Measurements from ENCODE around the gene NOX4.

Gene NOX4

GRCh38 chr11:89521792-89522191, 30.6 kb upstream of the NOX4 start:
- TF ChIP-seq, protein P1, sequence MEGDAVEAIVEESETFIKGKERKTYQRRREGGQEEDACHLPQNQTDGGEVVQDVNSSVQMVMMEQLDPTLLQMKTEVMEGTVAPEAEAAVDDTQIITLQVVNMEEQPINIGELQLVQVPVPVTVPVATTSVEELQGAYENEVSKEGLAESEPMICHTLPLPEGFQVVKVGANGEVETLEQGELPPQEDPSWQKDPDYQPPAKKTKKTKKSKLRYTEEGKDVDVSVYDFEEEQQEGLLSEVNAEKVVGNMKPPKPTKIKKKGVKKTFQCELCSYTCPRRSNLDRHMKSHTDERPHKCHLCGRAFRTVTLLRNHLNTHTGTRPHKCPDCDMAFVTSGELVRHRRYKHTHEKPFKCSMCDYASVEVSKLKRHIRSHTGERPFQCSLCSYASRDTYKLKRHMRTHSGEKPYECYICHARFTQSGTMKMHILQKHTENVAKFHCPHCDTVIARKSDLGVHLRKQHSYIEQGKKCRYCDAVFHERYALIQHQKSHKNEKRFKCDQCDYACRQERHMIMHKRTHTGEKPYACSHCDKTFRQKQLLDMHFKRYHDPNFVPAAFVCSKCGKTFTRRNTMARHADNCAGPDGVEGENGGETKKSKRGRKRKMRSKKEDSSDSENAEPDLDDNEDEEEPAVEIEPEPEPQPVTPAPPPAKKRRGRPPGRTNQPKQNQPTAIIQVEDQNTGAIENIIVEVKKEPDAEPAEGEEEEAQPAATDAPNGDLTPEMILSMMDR (IDR thresholded peaks at IDR 0.05; ENCODE audit: low read depth, low read length), result no peak
- Histone ChIP-seq H3K27me3 (no peaks in the 10 kb centered on the region), H3K4me3 (ENCODE audit: low read depth, low read length) (no peak overlapping the region), H3K36me3 (no peaks in the 10 kb centered on the region), H3K4me1 (no peaks in the 10 kb centered on the region), H3K9me3 (no peaks in the 10 kb centered on the region)
- DNase-seq, result no peak

GRCh38 chr11:89521294-89521693, 30.1 kb upstream of the NOX4 start:
- Histone ChIP-seq H3K36me3 (no peaks in the 10 kb centered on the region), H3K4me3 (ENCODE audit: low read depth, low read length) (no peak overlapping the region)

GRCh38 chr11:89516496-89516895, 25.3 kb upstream of the NOX4 start:
- Histone ChIP-seq H3K4me1 (no peaks in the 10 kb centered on the region), H3K4me3 (ENCODE audit: low read depth, low read length) (no peak overlapping the region), H3K36me3 (no peaks in the 10 kb centered on the region), H3K9me3 (no peaks in the 10 kb centered on the region), H3K27me3 (no peaks in the 10 kb centered on the region)
- TF ChIP-seq, protein P1 (IDR thresholded peaks at IDR 0.05; ENCODE audit: low read depth, low read length), result no peak
- DNase-seq, result no peak

More at GRCh38 chr11:89521294-89521693, 30.1 kb upstream of the NOX4 start:
- TF ChIP-seq, protein P1 (IDR thresholded peaks at IDR 0.05; ENCODE audit: low read depth, low read length), result no peak
- Histone ChIP-seq H3K27me3 (no peaks in the 10 kb centered on the region), H3K9me3 (no peaks in the 10 kb centered on the region), H3K4me1 (no peaks in the 10 kb centered on the region)
- DNase-seq, result no peak

GRCh38 chr11:89508544-89508943, 17.4 kb upstream of the NOX4 start:
- Histone ChIP-seq H3K4me1 (no peaks in the 10 kb centered on the region), H3K4me3 (ENCODE audit: low read depth, low read length) (no peak overlapping the region), H3K36me3 (no peaks in the 10 kb centered on the region), H3K27me3 (no peaks in the 10 kb centered on the region), H3K9me3 (no peaks in the 10 kb centered on the region)
- TF ChIP-seq, protein P1 (IDR thresholded peaks at IDR 0.05; ENCODE audit: low read depth, low read length), result no peak
- no peak for DNase-seq

- Histone ChIP-seq H3K27me3 (no peaks in the 10 kb centered on the region), H3K9me3 (no peaks in the 10 kb centered on the region), H3K36me3 (no peaks in the 10 kb centered on the region), H3K4me3 (ENCODE audit: low read depth, low read length) (no peak overlapping the region), H3K4me1 (no peaks in the 10 kb centered on the region)
- no peak for DNase-seq
- TF ChIP-seq, protein P1 (IDR thresholded peaks at IDR 0.05; ENCODE audit: low read depth, low read length), result no peak
Observed at GRCh38 chr11:89504270-89504669, 13.1 kb upstream of the NOX4 start.

DNA sequence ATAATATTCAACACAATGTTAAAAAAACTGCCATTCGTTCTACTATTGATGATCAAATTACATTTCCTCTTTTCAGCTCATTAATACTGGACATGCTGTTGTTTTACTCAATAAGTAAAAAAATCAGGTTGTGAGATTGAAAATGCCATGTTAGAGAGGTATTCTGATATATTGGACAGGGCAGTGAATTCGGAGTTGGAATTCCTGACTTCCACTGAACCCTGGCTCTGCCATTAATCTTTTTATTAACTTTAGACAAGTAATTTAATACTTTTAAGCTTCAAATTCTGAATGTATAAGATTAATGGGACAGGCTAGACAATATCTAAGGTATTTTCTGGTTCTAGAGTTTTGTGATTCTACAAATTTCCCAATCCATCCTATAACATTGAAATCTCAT, 12.2 kb upstream of the NOX4 start:
- Histone ChIP-seq H3K36me3 (no peaks in the 10 kb centered on the region), H3K4me1 (no peaks in the 10 kb centered on the region), H3K9me3 (no peaks in the 10 kb centered on the region), H3K4me3 (ENCODE audit: low read depth, low read length) (no peak overlapping the region), H3K27me3 (no peaks in the 10 kb centered on the region)
- TF ChIP-seq, protein P1 (IDR thresholded peaks at IDR 0.05; ENCODE audit: low read depth, low read length), result no peak
- no peak for DNase-seq

Measured in BE2C (cell line).